Measurements from ENCODE around the gene CAMKMT.

GRCh38 chr2:44470151-44470550, 108.4 kb downstream of the CAMKMT start:
- TF ChIP-seq CTCF (IDR thresholded peaks at IDR 0.05 in 4 of 5, conservative IDR thresholded peaks at IDR 0.05 in 1 of 5): no peak
- TF ChIP-seq POLR2A (IDR thresholded peaks at IDR 0.05): no peak

All from gastrocnemius medialis (tissue), 4 donors.